Activated naive CD8-positive, alpha-beta T cell treated with anti-CD3 and anti-CD28 coated beads, Interleukin-2, amount 50 U/mL, for 24 hours (primary cell): ENCODE measurements around the gene SPG7.
A peak's percentile ranks its signal among the peaks of the same experiment; 100 is the strongest.

Experiments used
- ATAC-seq: fragments of 150-1000 bp; cut with Tn5 transposase; one replicate; pipeline ENCODE4 v1.10.0; 2021
- DNase-seq: peaks from one replicate; pipeline ENCODE4 v3.0.0; 2021
- H3K27ac Mint-ChIP-seq: one replicate; pipeline ENCODE4 v1.8.0; 2021; ENCODE audit warnings: mild to moderate bottlenecking, mixed read lengths
- H3K27me3 Mint-ChIP-seq: one replicate; pipeline ENCODE4 v1.8.0; 2021; ENCODE audit warnings: mixed read lengths
- H3K36me3 Mint-ChIP-seq: one replicate; pipeline ENCODE4 v1.8.0; 2021; ENCODE audit warnings: low read depth, mixed read lengths
- H3K4me1 Mint-ChIP-seq: one replicate; pipeline ENCODE4 v1.8.0; 2021; ENCODE audit warnings: mixed read lengths
- H3K4me3 Mint-ChIP-seq: one replicate; pipeline ENCODE4 v1.8.0; 2021; ENCODE audit warnings: mild to moderate bottlenecking, moderate library complexity, mixed read lengths
- H3K9me3 Mint-ChIP-seq: one replicate; pipeline ENCODE4 v1.8.0; 2021; ENCODE audit warnings: mixed read lengths

Gene SPG7

GRCh38 chr16:89544113-89544512, 35.9 kb downstream of the SPG7 start:
- Mint-ChIP-seq H3K27ac (no peak overlapping the region), H3K9me3 (no peaks in the 10 kb centered on the region), H3K36me3 (peaks cover 11% of the 10 kb centered on the region), H3K4me1 (peaks cover 15% of the 10 kb centered on the region), H3K27me3 (no peaks in the 10 kb centered on the region), H3K4me3 (no peak overlapping the region)
- ATAC-seq = no peak
- DNase-seq = no peak

GRCh38 chr16:89544713-89545043, 36.5 kb downstream of the SPG7 start:
- DNase-seq = no peak
- Mint-ChIP-seq H3K27me3 (no peaks in the 10 kb centered on the region), H3K9me3 (no peaks in the 10 kb centered on the region), H3K4me1 (peaks cover 20% of the 10 kb centered on the region), H3K4me3 (no peak overlapping the region), H3K27ac (no peak overlapping the region), H3K36me3 (peaks cover 16% of the 10 kb centered on the region)
- no peak for ATAC-seq

GRCh38 chr16:89545044-89545830, 37.0 kb downstream of the SPG7 start:
- no peaks in the 10 kb centered on the region for H3K9me3 Mint-ChIP-seq
- H3K4me3 Mint-ChIP-seq = no peak overlapping the region
- DNase-seq (no peak), ATAC-seq (no peak)
- peaks cover 24% of the 10 kb centered on the region for H3K4me1 Mint-ChIP-seq
- H3K27ac Mint-ChIP-seq = no peak overlapping the region
- H3K36me3 Mint-ChIP-seq = peaks cover 16% of the 10 kb centered on the region
- no peaks in the 10 kb centered on the region for H3K27me3 Mint-ChIP-seq

- DNase-seq (no peak), ATAC-seq (no peak)
- no peaks in the 10 kb centered on the region for H3K27me3 Mint-ChIP-seq
- peaks cover 30% of the 10 kb centered on the region for H3K4me1 Mint-ChIP-seq
- H3K27ac Mint-ChIP-seq = no peak overlapping the region
- no peaks in the 10 kb centered on the region for H3K9me3 Mint-ChIP-seq
- peaks cover 18% of the 10 kb centered on the region for H3K36me3 Mint-ChIP-seq
- H3K4me3 Mint-ChIP-seq = no peak overlapping the region
Observed at GRCh38 chr16:89545831-89546574, 37.8 kb downstream of the SPG7 start.

- H3K4me1 Mint-ChIP-seq = peaks cover 30% of the 10 kb centered on the region
- no peaks in the 10 kb centered on the region for H3K9me3 Mint-ChIP-seq
- H3K27ac Mint-ChIP-seq = peak overlapping the region; percentile 42
- H3K36me3 Mint-ChIP-seq = peaks cover 23% of the 10 kb centered on the region
- no peak overlapping the region for H3K4me3 Mint-ChIP-seq
- H3K27me3 Mint-ChIP-seq = no peaks in the 10 kb centered on the region
- no peak for DNase-seq
- ATAC-seq = no peak
Observed at GRCh38 chr16:89546781-89547180, 38.6 kb downstream of the SPG7 start.

- H3K36me3 Mint-ChIP-seq = peaks cover 24% of the 10 kb centered on the region
- ATAC-seq = no peak
- no peak for DNase-seq
- peaks cover 30% of the 10 kb centered on the region for H3K4me1 Mint-ChIP-seq
- no peak overlapping the region for H3K4me3 Mint-ChIP-seq
- no peaks in the 10 kb centered on the region for H3K27me3 Mint-ChIP-seq
- H3K9me3 Mint-ChIP-seq = no peaks in the 10 kb centered on the region
- peak overlapping the region; percentile 42 for H3K27ac Mint-ChIP-seq
Observed at GRCh38 chr16:89547291-89547690, 39.1 kb downstream of the SPG7 start.

GRCh38 chr16:89547860-89548259, 39.7 kb downstream of the SPG7 start:
- Mint-ChIP-seq H3K9me3 (no peaks in the 10 kb centered on the region), H3K4me1 (peaks cover 30% of the 10 kb centered on the region), H3K27me3 (no peaks in the 10 kb centered on the region), H3K36me3 (peaks cover 29% of the 10 kb centered on the region), H3K4me3 (no peak overlapping the region), H3K27ac (no peak overlapping the region)
- ATAC-seq = no peak
- no peak for DNase-seq

GRCh38 chr16:89548344-89549006, 40.3 kb downstream of the SPG7 start:
- Mint-ChIP-seq H3K36me3 (peaks cover 29% of the 10 kb centered on the region), H3K27ac (peak overlapping the region; percentile 77), H3K4me1 (peaks cover 30% of the 10 kb centered on the region), H3K4me3 (no peak overlapping the region), H3K9me3 (no peaks in the 10 kb centered on the region), H3K27me3 (no peaks in the 10 kb centered on the region)
- DNase-seq (no peak), ATAC-seq (no peak)

- Mint-ChIP-seq H3K4me3 (no peak overlapping the region), H3K27me3 (no peaks in the 10 kb centered on the region), H3K9me3 (no peaks in the 10 kb centered on the region), H3K36me3 (peaks cover 29% of the 10 kb centered on the region), H3K27ac (peak overlapping the region; percentile 77), H3K4me1 (peaks cover 30% of the 10 kb centered on the region)
- DNase-seq = no peak
- ATAC-seq = peak; percentile 89
Observed at GRCh38 chr16:89549007-89549700, 41.0 kb downstream of the SPG7 start.

- peaks cover 31% of the 10 kb centered on the region for H3K36me3 Mint-ChIP-seq
Observed at GRCh38 chr16:89550421-89551007, 42.3 kb downstream of the SPG7 start.

GRCh38 chr16:89552329-89552728, 44.1 kb downstream of the SPG7 start:
- no peak for ATAC-seq
- Mint-ChIP-seq H3K4me3 (no peak overlapping the region), H3K4me1 (peaks cover 31% of the 10 kb centered on the region), H3K27me3 (no peaks in the 10 kb centered on the region), H3K36me3 (peaks cover 32% of the 10 kb centered on the region), H3K9me3 (no peaks in the 10 kb centered on the region), H3K27ac (no peak overlapping the region)
- DNase-seq = no peak

More at GRCh38 chr16:89550421-89551007, 42.3 kb downstream of the SPG7 start:
- ATAC-seq = no peak
- no peak for DNase-seq
- Mint-ChIP-seq H3K27ac (no peak overlapping the region), H3K4me1 (peaks cover 30% of the 10 kb centered on the region), H3K9me3 (no peaks in the 10 kb centered on the region), H3K4me3 (no peak overlapping the region), H3K27me3 (no peaks in the 10 kb centered on the region)

- no peaks in the 10 kb centered on the region for H3K9me3 Mint-ChIP-seq
- no peak overlapping the region for H3K4me3 Mint-ChIP-seq
- no peak for DNase-seq
- H3K4me1 Mint-ChIP-seq = peaks cover 33% of the 10 kb centered on the region
- H3K27me3 Mint-ChIP-seq = no peaks in the 10 kb centered on the region
- no peak for ATAC-seq
- H3K36me3 Mint-ChIP-seq = peaks cover 36% of the 10 kb centered on the region
- no peak overlapping the region for H3K27ac Mint-ChIP-seq
Observed at GRCh38 chr16:89552913-89553312, 44.7 kb downstream of the SPG7 start.

- peaks cover 32% of the 10 kb centered on the region for H3K36me3 Mint-ChIP-seq
- no peak overlapping the region for H3K4me3 Mint-ChIP-seq
- H3K9me3 Mint-ChIP-seq = no peaks in the 10 kb centered on the region
- no peak for ATAC-seq
- peaks cover 25% of the 10 kb centered on the region for H3K4me1 Mint-ChIP-seq
- no peak for DNase-seq
- no peaks in the 10 kb centered on the region for H3K27me3 Mint-ChIP-seq
- H3K27ac Mint-ChIP-seq = no peak overlapping the region
Observed at GRCh38 chr16:89553733-89554132, 45.5 kb downstream of the SPG7 start.

- Mint-ChIP-seq H3K27ac (no peak overlapping the region), H3K27me3 (no peaks in the 10 kb centered on the region), H3K4me1 (peaks cover 20% of the 10 kb centered on the region), H3K36me3 (peaks cover 27% of the 10 kb centered on the region), H3K4me3 (no peak overlapping the region), H3K9me3 (no peaks in the 10 kb centered on the region)
- DNase-seq = no peak
- ATAC-seq = no peak
Observed at GRCh38 chr16:89554343-89554742, 46.1 kb downstream of the SPG7 start.
